IPS-18c (cell line): ENCODE measurements around the gene MAT2B.

Experiments used
- H3K4me3 ChIP-seq: 2 replicates; pipeline ENCODE4 v1.7.0; 2013; ENCODE audit warnings: low read depth, mild to moderate bottlenecking, low read length, moderate library complexity; ENCODE audit not compliant: insufficient read depth
- H3K9me3 ChIP-seq: one replicate; pipeline ENCODE4 v1.6.1; 2013; ENCODE audit warnings: mild to moderate bottlenecking, low read length, moderate library complexity; ENCODE audit not compliant: control insufficient read depth, insufficient read depth

MAT2B gene

DNA sequence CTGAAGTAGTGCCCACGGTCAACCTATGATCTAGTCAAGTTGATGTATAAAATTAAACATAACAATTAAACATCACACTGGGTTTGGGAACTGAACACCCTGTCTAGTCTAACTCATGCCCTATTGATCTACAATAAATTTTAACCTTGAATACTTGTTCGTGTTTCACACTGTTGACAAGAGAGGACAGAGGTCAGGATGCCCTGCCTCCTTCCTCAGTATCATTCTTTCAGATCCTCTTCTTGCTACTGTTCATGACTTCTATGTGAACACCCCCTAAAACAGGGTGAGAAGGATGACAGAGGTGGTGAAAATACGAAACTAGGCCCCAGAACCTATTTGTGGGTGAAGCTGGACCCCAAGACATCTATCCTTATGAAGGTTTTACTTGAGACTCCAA lies 8.1 kb upstream of the MAT2B start:
- Histone ChIP-seq H3K9me3 (no peaks in the 10 kb centered on the region), H3K4me3 (no peak overlapping the region)

DNA sequence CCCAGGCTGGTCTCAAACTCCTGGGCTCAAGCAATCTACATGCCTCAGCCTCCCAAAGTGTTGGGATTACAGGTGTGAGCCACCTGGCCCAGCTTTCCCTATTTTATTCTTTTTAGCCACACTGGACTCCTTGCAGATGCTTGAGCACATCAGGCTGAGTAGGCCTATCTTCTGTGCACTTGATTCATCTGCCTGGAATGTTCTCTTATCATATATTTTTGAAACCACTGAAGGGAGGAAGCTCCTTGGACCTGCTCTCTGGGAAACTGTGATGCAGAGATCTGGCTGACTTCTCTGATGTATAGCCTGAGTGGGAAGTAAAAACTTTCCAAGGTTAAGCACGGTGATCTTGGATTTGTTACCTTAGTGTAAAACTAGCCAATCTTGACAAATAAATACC lies 6.5 kb upstream of the MAT2B start:
- H3K9me3 ChIP-seq = no peaks in the 10 kb centered on the region
- H3K4me3 ChIP-seq = no peak overlapping the region

- Histone ChIP-seq H3K9me3 (no peaks in the 10 kb centered on the region), H3K4me3 (no peak overlapping the region)
These were observed 2.9 kb upstream of the MAT2B start for GRCh38 chr5:163502521-163502920.

DNA sequence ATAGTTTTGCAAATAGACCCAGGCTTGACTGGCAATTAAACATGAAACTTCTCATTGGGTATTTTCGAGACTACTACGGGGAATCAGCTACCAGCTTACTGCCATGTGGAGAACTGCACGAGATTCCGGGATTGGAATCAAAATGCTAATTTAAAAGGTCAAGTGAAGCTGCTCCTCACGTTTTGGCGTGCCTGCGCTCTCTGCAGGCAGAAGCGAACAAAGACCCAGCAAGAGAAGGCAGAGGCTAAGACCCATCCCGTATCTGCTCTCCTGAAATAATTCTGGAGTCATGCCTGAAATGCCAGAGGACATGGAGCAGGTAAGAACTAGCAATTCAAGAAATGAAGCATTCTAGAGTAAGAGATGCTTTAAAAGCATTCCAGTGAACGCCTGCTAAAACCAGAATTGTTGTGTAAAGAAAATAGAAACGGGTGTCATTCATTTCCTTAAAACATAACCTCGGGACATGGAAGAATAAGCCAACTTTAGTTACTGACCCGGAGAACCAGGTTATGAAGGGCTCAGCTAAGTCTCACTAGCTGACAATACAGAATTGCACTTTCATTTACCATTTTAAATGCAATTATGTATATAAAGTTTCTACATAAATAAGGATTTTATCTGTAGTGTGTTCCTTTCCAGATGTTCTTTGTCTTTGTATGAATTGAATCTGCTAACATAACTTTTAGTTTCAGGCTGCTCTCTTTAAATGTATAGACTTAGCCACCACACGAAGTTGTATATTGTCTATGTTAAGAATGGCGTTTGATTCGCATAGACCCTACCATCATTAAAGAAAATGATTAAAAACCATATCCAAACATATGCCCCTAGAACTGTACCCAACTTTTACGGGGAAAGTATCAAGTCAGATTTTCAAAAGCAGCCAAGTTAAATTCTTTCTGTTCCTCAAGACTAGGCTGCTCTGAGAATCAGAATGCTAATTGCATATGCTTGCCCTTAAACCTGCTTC lies 2.0 kb upstream of the MAT2B start:
- H3K9me3 ChIP-seq = no peaks in the 10 kb centered on the region
- peak overlapping the region; percentile 89 for H3K4me3 ChIP-seq

- no peaks in the 10 kb centered on the region for H3K9me3 ChIP-seq
- H3K4me3 ChIP-seq = peak overlapping the region; percentile 89
These were observed 1.1 kb upstream of the MAT2B start for GRCh38 chr5:163504079-163504931.

DNA sequence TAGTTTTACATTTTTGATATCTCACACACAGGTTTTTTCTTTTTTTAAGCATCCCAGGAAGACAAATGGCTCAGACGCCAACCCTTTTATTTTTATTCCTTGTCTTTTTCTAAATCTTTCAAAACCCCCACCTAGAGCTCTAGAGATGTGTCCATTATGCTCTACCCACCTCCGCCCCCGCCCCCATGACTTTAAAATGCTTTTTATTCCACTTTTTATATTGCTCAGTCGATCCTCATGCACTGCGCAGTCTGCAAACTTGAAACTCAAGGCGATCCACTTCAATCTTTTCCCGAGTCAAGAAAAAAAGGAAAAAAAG lies 411 bp upstream of the MAT2B start:
- H3K4me3 ChIP-seq = peak overlapping the region; percentile 89
- no peaks in the 10 kb centered on the region for H3K9me3 ChIP-seq

DNA sequence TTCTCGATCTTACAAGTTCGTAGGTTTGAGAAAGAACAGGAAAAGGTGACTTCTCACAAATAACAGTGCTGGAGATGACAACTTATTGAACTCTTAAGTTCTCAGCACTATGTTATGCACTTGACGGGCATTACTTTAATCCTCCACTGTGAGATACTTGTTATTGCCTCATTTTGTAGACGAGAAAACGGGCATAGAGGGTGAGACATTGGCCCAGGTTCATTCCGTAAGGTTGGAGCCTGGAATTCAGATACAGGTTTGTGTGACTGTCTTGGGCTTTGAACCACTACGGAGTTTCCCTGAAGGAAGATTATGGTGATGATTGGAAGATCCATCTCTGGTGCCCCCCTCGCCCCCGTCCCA lies 657 bp downstream of the MAT2B start:
- Histone ChIP-seq H3K4me3 (peak overlapping the region; percentile 89), H3K9me3 (no peaks in the 10 kb centered on the region)

- no peaks in the 10 kb centered on the region for H3K9me3 ChIP-seq
- peak overlapping the region; percentile 89; the same call in 1 of the 2 replicates for H3K4me3 ChIP-seq
These were observed 1.3 kb downstream of the MAT2B start for GRCh38 chr5:163506726-163507125.

DNA sequence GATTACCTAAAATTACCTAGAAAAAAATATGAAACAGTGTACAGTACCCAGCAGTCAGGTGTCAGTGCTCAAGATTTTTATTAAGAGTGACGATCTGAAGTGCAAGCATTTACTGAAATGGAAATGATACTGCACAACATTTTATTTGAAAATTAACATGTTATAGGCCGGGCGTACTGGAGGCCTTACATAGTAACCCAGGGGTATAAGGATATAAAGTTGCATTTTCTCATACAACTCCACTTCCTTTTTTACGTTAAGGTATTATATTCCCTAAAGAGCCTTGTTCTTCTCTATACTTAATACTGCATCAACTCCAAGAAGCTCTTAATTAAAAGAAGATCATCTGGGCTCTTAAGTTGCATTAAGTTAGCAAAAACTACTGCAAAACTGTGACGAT lies 3.3 kb downstream of the MAT2B start:
- H3K9me3 ChIP-seq = no peaks in the 10 kb centered on the region
- H3K4me3 ChIP-seq = no peak overlapping the region

- H3K4me3 ChIP-seq = no peak overlapping the region
- H3K9me3 ChIP-seq = no peaks in the 10 kb centered on the region
These were observed 4.0 kb downstream of the MAT2B start for GRCh38 chr5:163509291-163509951.

DNA sequence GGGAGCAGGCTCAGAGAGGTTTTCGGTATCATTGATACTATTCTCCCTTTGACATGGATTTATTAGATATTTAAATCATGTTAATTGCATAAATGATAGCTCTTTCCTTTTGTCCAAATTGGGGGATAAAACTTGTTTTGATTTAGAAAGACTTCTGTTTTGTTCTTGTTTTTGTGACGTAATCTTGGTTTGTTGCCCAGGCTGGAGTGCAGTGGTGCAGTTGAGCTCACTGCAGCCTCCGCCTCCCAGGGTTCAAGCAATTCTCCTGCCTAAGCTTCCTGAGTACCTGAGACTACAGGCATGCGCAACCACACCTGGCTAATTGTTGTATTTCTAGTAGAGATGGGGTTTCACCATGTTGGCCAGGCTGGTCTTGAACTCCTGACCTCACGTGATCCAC lies 7.1 kb downstream of the MAT2B start:
- Histone ChIP-seq H3K9me3 (no peaks in the 10 kb centered on the region), H3K4me3 (no peak overlapping the region)

- H3K9me3 ChIP-seq = no peaks in the 10 kb centered on the region
- no peak overlapping the region for H3K4me3 ChIP-seq
These were observed 19.7 kb downstream of the MAT2B start for GRCh38 chr5:163525096-163525495.

DNA sequence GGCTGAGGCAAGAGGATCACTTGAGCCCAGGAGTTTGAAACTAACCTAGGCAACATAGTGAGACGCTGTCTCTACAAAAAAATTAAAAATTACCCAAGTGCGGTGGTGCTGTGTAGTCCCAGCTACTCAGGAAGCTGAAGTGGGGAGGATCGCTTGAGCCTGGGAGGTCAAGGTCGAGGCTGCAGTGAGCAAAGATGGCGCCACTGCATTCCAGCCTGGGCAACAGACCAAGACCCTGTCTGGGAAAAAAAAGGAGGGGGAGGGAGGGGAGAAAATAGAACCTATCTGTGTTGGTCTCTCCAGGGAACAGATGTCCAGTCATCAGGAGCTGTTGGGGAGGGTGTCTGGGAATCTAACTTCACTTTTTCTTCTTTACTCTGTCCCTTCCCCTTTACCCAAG lies 24.3 kb downstream of the MAT2B start:
- Histone ChIP-seq H3K9me3 (no peaks in the 10 kb centered on the region), H3K4me3 (no peak overlapping the region)

GRCh38 chr5:163531272-163531671 lies 25.9 kb downstream of the MAT2B start:
- no peaks in the 10 kb centered on the region for H3K9me3 ChIP-seq
- no peak overlapping the region for H3K4me3 ChIP-seq

GRCh38 chr5:163532171-163533084 lies 27.0 kb downstream of the MAT2B start:
- H3K9me3 ChIP-seq = no peaks in the 10 kb centered on the region
- H3K4me3 ChIP-seq = no peak overlapping the region

DNA sequence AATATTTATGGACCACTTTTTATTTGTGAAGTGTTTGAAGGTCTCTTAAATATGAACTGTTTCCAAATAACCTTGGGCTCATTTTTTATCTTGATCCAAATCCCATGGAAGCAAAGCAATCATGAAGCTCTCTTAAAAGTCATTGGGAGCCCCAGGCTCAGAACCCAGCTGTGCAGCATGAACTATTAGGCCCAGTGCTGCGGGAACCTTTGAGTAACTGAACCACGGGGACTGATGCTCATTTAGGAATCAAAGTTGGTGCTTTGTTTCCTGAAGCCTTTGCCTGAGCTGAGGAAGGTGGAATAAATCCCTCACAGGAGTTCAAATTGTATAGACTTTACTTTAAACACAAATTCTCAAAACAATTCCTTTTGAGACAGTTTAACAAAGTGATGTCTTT lies 27.8 kb downstream of the MAT2B start:
- Histone ChIP-seq H3K9me3 (no peaks in the 10 kb centered on the region), H3K4me3 (no peak overlapping the region)
